IMR-90 (cell line): ENCODE measurements around the gene CYB5R3. TPM values are rescaled to one million over a fixed set of nuclear protein-coding genes. Genes with fewer than 3 reads are reported as not detected.

Experiments
- ATAC-seq: fragments of 200-7000 bp; cut with Tn5 transposase; 2 replicates; pipeline ENCODE4 v1.9.1; 2020; ENCODE audit warnings: low read depth, mild to moderate bottlenecking, moderate library complexity
- BruUV-seq: library from RNA; stranded (reverse); fragments of 400-500 nt; replicated peaks from 2 replicates; lab custom pipeline; 2021; lab: Mats Ljungman, UMichigan
- CTCF ChIA-PET: fragments of 300-600 bp; formaldehyde crosslinking; extraction: SDS; loops from one replicate; lab custom pipeline; 2021; ENCODE audit warnings: antibody characterized with exemption; lab: Yijun Ruan, JAX
- POLR2A ChIA-PET: fragments of 300-600 bp; sonication (Branson Sonifier 250); formaldehyde crosslinking; loops from one replicate; lab custom pipeline; 2022; ENCODE audit warnings: antibody characterized with exemption; ENCODE audit not compliant: unreplicated experiment; lab: Charles Lee
- DNase-seq: peaks from one replicate; pipeline ENCODE4 v3.0.0; 2013
- H2AFZ ChIP-seq: replicated peaks from 2 replicates; pipeline ENCODE3; 2013; ENCODE audit warnings: low read length, mild to moderate bottlenecking; ENCODE audit not compliant: poor library complexity
- H2AK5ac ChIP-seq: 2 replicates; pipeline ENCODE4 v1.6.1; 2013; ENCODE audit warnings: low read depth, low read length, inconsistent platforms
- H2AK9ac ChIP-seq: replicated peaks from 2 replicates; pipeline ENCODE3; 2013; ENCODE audit warnings: mild to moderate bottlenecking, low read depth, low read length, moderate library complexity; ENCODE audit not compliant: poor library complexity
- H2BK120ac ChIP-seq: 2 replicates; pipeline ENCODE4 v1.6.1; 2013; ENCODE audit warnings: low read depth, low read length, inconsistent platforms
- H2BK15ac ChIP-seq: 3 replicates; pipeline ENCODE4 v1.6.1; 2013; ENCODE audit warnings: low read depth, low read length, inconsistent platforms
- H2BK20ac ChIP-seq: 2 replicates; pipeline ENCODE4 v1.6.1; 2013; ENCODE audit warnings: low read depth, mild to moderate bottlenecking, inconsistent platforms, low read length, moderate library complexity
- H2BK5ac ChIP-seq: 2 replicates; pipeline ENCODE4 v1.6.1; 2013; ENCODE audit warnings: mild to moderate bottlenecking, low read depth, low read length, inconsistent platforms; ENCODE audit not compliant: poor library complexity, severe bottlenecking
- H3K14ac ChIP-seq: replicated peaks from 2 replicates; pipeline ENCODE4 v1.6.1; 2013; ENCODE audit warnings: low read depth, low read length, inconsistent platforms
- H3K18ac ChIP-seq: 2 replicates; pipeline ENCODE4 v1.6.1; 2013; ENCODE audit warnings: low read depth, low read length, control low read depth
- H3K23ac ChIP-seq: 2 replicates; pipeline ENCODE4 v1.6.1; 2013; ENCODE audit warnings: low read depth, low read length, inconsistent platforms
- H3K27ac ChIP-seq: 2 replicates; pipeline ENCODE4 v1.5.1; 2013; ENCODE audit warnings: mild to moderate bottlenecking, control low read depth, low read length; ENCODE audit not compliant: insufficient read depth
- H3K27me3 ChIP-seq: 2 replicates; pipeline ENCODE4 v1.6.1; 2013; ENCODE audit warnings: low read length; ENCODE audit not compliant: control insufficient read depth, insufficient read depth
- H3K36me3 ChIP-seq: 2 replicates; pipeline ENCODE4 v1.6.1; 2013; ENCODE audit warnings: low read length, mixed read lengths; ENCODE audit not compliant: control insufficient read depth, insufficient read depth
- H3K4ac ChIP-seq: 2 replicates; pipeline ENCODE4 v1.6.1; 2013; ENCODE audit warnings: low read depth, low read length, inconsistent platforms
- H3K4me1 ChIP-seq: 2 replicates; pipeline ENCODE4 v1.6.1; 2013; ENCODE audit warnings: low read length, mixed read lengths; ENCODE audit not compliant: control insufficient read depth, insufficient read depth
- H3K4me2 ChIP-seq: 2 replicates; pipeline ENCODE4 v1.6.1; 2013; ENCODE audit warnings: low read depth, mild to moderate bottlenecking, control low read depth, low read length, moderate library complexity
- H3K4me3 ChIP-seq: 2 replicates; pipeline ENCODE4 v1.5.1; 2013; ENCODE audit warnings: low read depth, mild to moderate bottlenecking, control low read depth, low read length, moderate library complexity; ENCODE audit not compliant: insufficient read depth
- H3K56ac ChIP-seq: 2 replicates; pipeline ENCODE4 v1.6.1; 2013; ENCODE audit warnings: low read length, inconsistent platforms; ENCODE audit not compliant: insufficient read depth; ENCODE audit errors: extremely low read depth
- H3K79me1 ChIP-seq, 2 experiments: 2 replicates each; pipeline ENCODE4 v1.6.1; 2013; ENCODE audit warnings: low read length in 2 of 2, inconsistent platforms in 1 of 2, low read depth in 1 of 2
- H3K9ac ChIP-seq: 2 replicates; pipeline ENCODE4 v1.6.1; 2013; ENCODE audit warnings: low read depth, low read length, control low read depth
- H3K9me1 ChIP-seq: 2 replicates; pipeline ENCODE4 v1.6.1; 2013; ENCODE audit warnings: low read length, inconsistent platforms; ENCODE audit not compliant: insufficient read depth
- H3K9me3 ChIP-seq: 2 replicates; pipeline ENCODE4 v1.6.1; 2013; ENCODE audit warnings: low read length; ENCODE audit not compliant: control insufficient read depth, insufficient read depth
- H4K20me1 ChIP-seq: 2 replicates; pipeline ENCODE4 v1.6.1; 2013; ENCODE audit warnings: low read length, inconsistent platforms; ENCODE audit not compliant: insufficient read depth
- H4K5ac ChIP-seq: 2 replicates; pipeline ENCODE4 v1.6.1; 2013; ENCODE audit warnings: mild to moderate bottlenecking, low read depth, low read length, control low read depth
- H4K8ac ChIP-seq, 2 experiments: 2 replicates each; pipeline ENCODE4 v1.6.1; 2013; ENCODE audit warnings: low read depth in 2 of 2, low read length in 2 of 2, control low read depth in 1 of 2, inconsistent platforms in 1 of 2
- H4K91ac ChIP-seq: 2 replicates; pipeline ENCODE4 v1.6.1; 2013; ENCODE audit warnings: low read depth, low read length, inconsistent platforms; ENCODE audit not compliant: insufficient read depth
- FOS ChIP-seq: fragments of 150-350 bp; IDR thresholded peaks from 2 replicates; pipeline ENCODE4 v1.6.1; 2016; ENCODE audit warnings: low read depth, low read length
- RFX5 ChIP-seq: IDR thresholded peaks from 2 replicates; pipeline ENCODE4 v1.8.0; 2012; ENCODE audit warnings: low read depth, mild to moderate bottlenecking, low read length, moderate library complexity
- WGBS, 2 experiments: methylation state at CpG; one replicate each; pipeline versions ENCODE4 v1.1.5 to v1.1.7; 2013; ENCODE audit warnings: missing lambda C conversion rate in 2 of 2; ENCODE audit not compliant: insufficient read length in 1 of 2; ENCODE audit errors: extremely low coverage in 2 of 2; 5-methylcytosine and 5-hydroxymethylcytosine counted together
- dilution Hi-C: fragments of 300-500 bp; cut with HindIII; formaldehyde crosslinking; loops from one replicate; pipeline ENCODE4 v1.14.3; 2018; ENCODE audit warnings: low sequenced_read_pairs; ENCODE audit not compliant: unreplicated experiment
- in situ Hi-C: fragments of 300-500 bp; cut with MboI; formaldehyde crosslinking; loops from 3 replicates; pipeline ENCODE4 v1.14.3; 2019; ENCODE audit warnings: low sequenced_read_pairs, inconsistent platforms, mixed read lengths
- intact Hi-C: fragments of 100-400 bp; cut with micrococcal nuclease; formaldehyde crosslinking; loops from 2 replicates; pipeline ENCODE4 v1.10.0; 2022
- polyA plus RNA-seq, 3 experiments: library from polyadenylated mRNA; depleted of rRNA; stranded (reverse); fragments of >200 nt; gene quantifications; 2 replicates each; pipeline ENCODE4 v1.2.3, GENCODE V29; 2012; ENCODE audit warnings: low replicate concordance in 1 of 3
- total RNA-seq: library from RNA; depleted of rRNA; stranded (reverse); fragments of >200 nt; gene quantifications from 2 replicates; pipeline ENCODE4 v1.2.3, GENCODE V29; 2012
- TF ChIP-seq, protein P1 (sequence below): fragments of 150-350 bp; IDR thresholded peaks from 2 replicates; pipeline ENCODE4 v1.6.1; 2016; ENCODE audit warnings: low read depth, mild to moderate bottlenecking, low read length, moderate library complexity, borderline replicate concordance

The CYB5R3 gene
- total and polyA plus RNA-seq, 2 of the 4 experiments (the other 2 are of a cell fraction), result 44.1 to 362 TPM

DNA sequence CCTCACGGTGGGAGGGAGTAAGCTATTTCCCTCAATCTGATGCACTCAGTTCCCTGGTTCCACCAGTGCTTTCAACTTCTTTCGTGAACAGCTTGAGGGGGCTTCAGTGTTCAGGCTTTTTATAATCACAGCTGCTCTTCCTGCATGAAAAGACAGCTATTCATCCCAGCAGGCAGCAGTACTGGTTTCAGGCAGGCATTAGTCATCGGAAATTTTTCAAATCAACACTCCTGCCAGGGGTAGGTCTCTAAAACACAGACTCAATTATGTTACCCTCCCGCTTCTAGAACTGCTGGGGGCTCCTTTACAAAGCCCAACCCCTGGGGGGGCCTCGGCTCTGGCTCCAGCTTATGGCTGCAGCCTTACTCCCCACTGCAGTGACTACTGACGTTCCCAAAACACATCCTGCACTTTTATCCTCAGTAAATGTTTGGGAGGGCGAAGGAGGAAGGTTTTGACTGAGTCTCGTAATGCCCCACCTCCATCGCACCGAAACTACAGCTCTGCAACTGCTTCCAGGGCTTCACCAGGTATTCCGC lies 40.3 kb downstream of the CYB5R3 start:
- WGBS, 2 experiments, result 17% methylated on average over 1 of the region's 11 CpGs; no CpG with 5 or more reads in 1 of the 2 experiments
- no peaks in the 10 kb centered on the region for H3K9me3 ChIP-seq
- peak overlapping the region; percentile 35 for H4K91ac ChIP-seq
- no TSS peak for BruUV-seq
- H3K9me1 ChIP-seq, result peaks cover 28% of the 10 kb centered on the region
- peak overlapping the region; percentile 58 for H2AFZ ChIP-seq
- peak overlapping the region; percentile 96 for H3K23ac ChIP-seq
- H2AK9ac ChIP-seq, result peak overlapping the region; percentile 75
- intact Hi-C loops, result no loop called here
- CTCF ChIA-PET, result interaction anchor here (0.6 kb wide), 1 partner anchor 13 kb away, joined by 3 read pairs; no protein-coding TSS in a partner anchor
- no peak overlapping the region; the same call in 1 of the 2 replicates for H4K5ac ChIP-seq
- peak overlapping the region; percentile 66 for H2BK5ac ChIP-seq
- H3K27me3 ChIP-seq, result no peaks in the 10 kb centered on the region
- in situ Hi-C loops, result no loop called here
- peak overlapping the region; percentile 64; the same call in 1 of the 2 replicates for H3K56ac ChIP-seq
- peaks cover 64% of the 10 kb centered on the region for H4K20me1 ChIP-seq
- H3K79me1 ChIP-seq, result peaks cover 25 to 79% of the 10 kb centered on the region in 2 experiments; a peak in 3 of 4 replicates
- ATAC-seq (peak; percentile 69), DNase-seq (peak; percentile 76)
- H3K4me1 ChIP-seq, result peaks cover 35% of the 10 kb centered on the region
- peak overlapping the region; percentile 20; the same call in 1 of the 2 replicates for H3K18ac ChIP-seq
- H3K4ac ChIP-seq, result peak overlapping the region; percentile 86
- H3K4me3 ChIP-seq, result no peak overlapping the region
- H2BK120ac ChIP-seq, result peak overlapping the region; percentile 33
- peak overlapping the region; percentile 72 for H3K27ac ChIP-seq
- peak overlapping the region; percentile 76 for H3K4me2 ChIP-seq
- no peak for TF ChIP-seq RFX5
- TF ChIP-seq, protein P1, sequence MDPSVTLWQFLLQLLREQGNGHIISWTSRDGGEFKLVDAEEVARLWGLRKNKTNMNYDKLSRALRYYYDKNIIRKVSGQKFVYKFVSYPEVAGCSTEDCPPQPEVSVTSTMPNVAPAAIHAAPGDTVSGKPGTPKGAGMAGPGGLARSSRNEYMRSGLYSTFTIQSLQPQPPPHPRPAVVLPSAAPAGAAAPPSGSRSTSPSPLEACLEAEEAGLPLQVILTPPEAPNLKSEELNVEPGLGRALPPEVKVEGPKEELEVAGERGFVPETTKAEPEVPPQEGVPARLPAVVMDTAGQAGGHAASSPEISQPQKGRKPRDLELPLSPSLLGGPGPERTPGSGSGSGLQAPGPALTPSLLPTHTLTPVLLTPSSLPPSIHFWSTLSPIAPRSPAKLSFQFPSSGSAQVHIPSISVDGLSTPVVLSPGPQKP, result no peak
- peak; percentile 48; the same call in 1 of the 2 replicates for TF ChIP-seq FOS
- H4K8ac ChIP-seq, result peak overlapping the region in 1 of 2 experiments; percentile 71; a peak in 2 of 4 replicates
- peak overlapping the region; percentile 76 for H3K14ac ChIP-seq
- H2BK20ac ChIP-seq, result peak overlapping the region; percentile 16; the same call in 1 of the 2 replicates
- peak overlapping the region; percentile 29 for H3K9ac ChIP-seq
- peak overlapping the region; percentile 95 for H2AK5ac ChIP-seq
- H3K36me3 ChIP-seq, result peaks cover 10% of the 10 kb centered on the region
- H2BK15ac ChIP-seq, result no peak overlapping the region; the same call in 2 of the 3 replicates
- POLR2A ChIA-PET, result interaction anchor here (0.6 kb wide), 1 partner anchor 33 kb away, joined by 3 read pairs; no protein-coding TSS in a partner anchor
- dilution Hi-C loops, result no loop called here
